Measurements from ENCODE around the gene RPA3.

RPA3 gene

DNA sequence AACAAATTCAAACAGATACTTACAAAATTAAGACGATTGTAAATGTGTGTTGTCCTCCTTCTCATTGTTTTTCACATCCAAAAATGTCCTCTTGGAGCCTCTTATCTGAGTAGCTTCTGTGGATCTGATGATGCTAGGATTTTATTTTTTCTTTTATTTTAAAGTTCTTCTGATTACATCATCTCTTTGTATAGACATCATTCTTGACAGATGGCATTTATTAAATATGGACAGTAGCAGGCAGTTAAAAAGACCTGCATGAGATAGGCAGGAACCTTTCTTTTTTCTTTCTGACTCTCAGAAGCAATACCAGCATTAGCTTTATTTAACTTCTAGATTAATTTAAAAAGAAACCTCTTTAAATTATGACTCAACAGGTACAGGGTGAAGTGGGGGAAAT lies at the start of gene RPA3:
TSS of gene RPA3 (minus strand) at position 116 of the 400 bp plus-strand sequence. CDS start 78,189 bp downstream, outside the sequence.
- no peak for DNase-seq (ENCODE audit: low read depth)

- no peak for DNase-seq (ENCODE audit: low read depth)
Measured at GRCh38 chr7:7766671-7767070, 48.3 kb upstream of the RPA3 start.

GRCh38 chr7:7765422-7765821 lies 47.0 kb upstream of the RPA3 start:
- no peak for DNase-seq (ENCODE audit: low read depth)

GRCh38 chr7:7764520-7765396 lies 46.4 kb upstream of the RPA3 start:
- DNase-seq (ENCODE audit: low read depth), result no peak

DNA sequence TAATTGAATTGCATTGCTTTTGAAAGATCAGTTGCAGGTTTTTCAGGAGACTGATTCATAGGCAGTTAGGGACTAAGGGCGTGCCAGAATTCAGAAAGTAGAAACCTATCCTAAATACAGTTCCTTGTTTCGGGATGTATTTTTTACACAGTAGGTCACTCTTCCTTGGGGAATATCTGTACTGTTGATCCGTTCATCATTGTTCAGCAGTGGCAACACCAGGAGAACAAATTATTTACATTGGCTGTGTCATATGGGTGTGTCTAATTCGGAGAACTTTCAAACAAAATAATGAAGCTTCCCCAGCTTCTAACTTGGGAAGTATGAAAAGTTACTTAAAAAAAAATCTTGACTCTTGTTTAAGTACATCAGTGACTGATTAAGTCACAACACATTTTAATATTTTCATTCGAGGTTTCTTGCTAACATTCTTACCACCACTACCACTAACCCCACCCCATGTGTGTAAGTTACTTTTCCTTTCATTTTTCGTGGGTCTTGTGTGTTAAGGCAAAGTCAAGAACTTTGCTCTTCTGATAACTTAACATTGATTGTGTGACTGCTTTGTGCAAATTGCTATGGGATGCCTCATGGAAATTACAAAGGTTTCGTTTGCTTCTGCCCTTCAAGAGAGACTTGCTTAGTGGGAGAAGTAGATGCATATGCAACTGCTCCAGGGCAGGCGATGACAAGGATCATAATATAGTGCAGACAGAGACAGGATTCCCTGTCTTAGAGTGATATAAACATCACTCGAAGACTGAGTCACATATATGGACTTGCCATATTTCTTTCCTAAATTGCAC lies 43.8 kb upstream of the RPA3 start:
- no peak for DNase-seq (ENCODE audit: low read depth)

DNA sequence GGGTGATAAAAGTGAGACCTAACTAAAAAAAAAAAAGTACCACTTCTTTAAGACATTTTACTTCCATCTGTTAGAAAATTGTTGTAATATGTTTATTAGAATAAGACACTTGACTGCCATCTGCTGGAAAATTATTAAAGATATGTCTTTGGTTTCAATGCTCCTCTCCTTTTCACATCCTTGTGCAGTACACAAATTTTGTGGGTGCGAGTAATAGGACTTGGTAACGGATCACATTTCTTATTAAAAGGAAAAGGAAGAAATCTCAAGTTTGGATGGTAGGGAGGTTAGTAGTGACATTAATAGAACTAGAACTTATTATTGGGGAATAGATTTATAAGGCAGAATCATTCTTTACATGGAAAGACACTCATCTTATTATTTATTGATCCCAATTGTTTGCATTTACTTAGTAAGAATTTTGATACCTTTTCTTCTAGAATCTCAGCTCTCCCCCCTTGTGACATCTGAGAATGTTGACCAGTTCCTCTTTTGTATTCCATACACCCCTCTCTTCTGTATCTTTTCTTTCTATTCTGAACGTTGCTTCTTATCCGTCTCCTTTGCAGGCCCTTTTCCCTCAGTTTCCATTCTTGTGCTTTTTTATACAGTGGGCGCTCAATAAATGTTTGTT lies 43.0 kb upstream of the RPA3 start:
- DNase-seq (ENCODE audit: low read depth), result peak; percentile 3

- no peak for DNase-seq (ENCODE audit: low read depth)
Measured at GRCh38 chr7:7757576-7757975, 39.2 kb upstream of the RPA3 start.

GRCh38 chr7:7756577-7756976 lies 38.2 kb upstream of the RPA3 start:
- DNase-seq (ENCODE audit: low read depth), result no peak

GRCh38 chr7:7751243-7752092 lies 33.1 kb upstream of the RPA3 start:
- no peak for DNase-seq (ENCODE audit: low read depth)

DNA sequence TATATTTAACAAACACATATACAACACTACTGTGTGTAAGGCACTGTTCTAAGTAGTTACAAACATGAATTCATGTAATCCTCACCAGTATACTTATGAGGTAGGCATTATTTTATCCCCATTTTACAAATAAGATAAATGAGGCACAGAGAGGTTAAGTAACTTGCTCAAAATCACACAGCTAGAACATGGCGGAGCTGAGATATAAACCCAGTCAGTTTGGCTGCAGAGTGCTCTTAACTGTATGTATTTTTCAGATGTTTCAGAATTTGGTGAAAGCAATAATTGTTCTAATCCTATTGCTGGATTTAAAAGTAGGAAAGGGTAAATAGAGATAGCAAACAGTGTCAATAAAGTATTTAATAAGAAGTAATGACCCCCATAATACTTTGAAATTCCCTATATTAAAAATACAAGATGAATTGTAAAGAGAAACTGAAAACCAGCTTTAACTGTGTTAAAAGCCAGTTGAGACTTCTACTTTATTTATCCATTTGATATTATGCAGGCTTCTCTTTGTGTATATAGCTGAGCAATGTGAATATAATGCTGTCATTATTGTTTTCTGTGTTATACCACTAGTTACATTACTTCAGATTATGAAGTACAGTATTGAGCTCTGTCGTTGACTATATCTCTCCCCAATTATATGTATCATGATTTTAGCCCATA lies 32.3 kb upstream of the RPA3 start:
- DNase-seq (ENCODE audit: low read depth), result no peak

GRCh38 chr7:7746458-7746857 lies 28.1 kb upstream of the RPA3 start:
- DNase-seq (ENCODE audit: low read depth), result no peak

GRCh38 chr7:7745966-7746365 lies 27.6 kb upstream of the RPA3 start:
- DNase-seq (ENCODE audit: low read depth), result no peak

GRCh38 chr7:7745258-7745657 lies 26.9 kb upstream of the RPA3 start:
- DNase-seq (ENCODE audit: low read depth), result no peak

DNA sequence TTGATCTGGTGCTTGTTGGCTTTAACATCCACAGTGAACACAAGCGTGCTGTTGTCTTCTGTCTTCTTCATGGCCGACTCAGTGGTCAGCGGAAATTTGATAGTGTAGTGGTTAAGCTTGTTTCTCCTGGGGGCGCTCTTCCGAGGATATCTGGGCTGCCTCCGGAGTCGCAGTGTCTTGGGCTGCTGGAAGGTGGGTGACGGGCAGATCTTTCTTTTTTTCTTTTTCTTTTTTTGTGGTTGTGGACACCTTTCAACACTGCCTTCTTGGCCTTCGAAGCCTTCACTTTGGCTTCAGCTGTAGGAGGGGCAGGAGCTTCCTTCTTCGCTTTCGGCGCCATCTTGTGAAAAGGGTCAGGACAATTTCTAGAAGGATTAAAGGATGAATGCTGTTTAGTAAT lies 23.8 kb upstream of the RPA3 start:
- DNase-seq (ENCODE audit: low read depth), result no peak

DNA sequence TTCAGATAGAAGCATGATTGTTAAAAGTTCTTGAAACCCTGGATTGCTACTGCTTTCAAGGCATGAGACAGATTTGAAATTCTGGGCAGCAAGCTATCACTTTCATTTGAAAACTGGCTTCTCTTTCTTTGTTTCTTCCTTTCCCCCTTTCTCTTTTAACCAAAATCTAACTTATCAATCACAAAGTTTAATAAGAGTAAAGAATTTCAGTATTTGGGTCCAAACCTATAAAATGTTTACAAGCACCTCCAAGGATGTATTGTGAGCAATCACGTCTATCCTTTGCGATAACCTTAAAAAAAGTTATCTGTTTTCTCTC lies 21.6 kb upstream of the RPA3 start:
- DNase-seq (ENCODE audit: low read depth), result no peak

GRCh38 chr7:7739204-7740036 lies 21.0 kb upstream of the RPA3 start:
- no peak for DNase-seq (ENCODE audit: low read depth)

- DNase-seq (ENCODE audit: low read depth), result no peak
Measured at GRCh38 chr7:7738622-7739021, 20.2 kb upstream of the RPA3 start.

DNA sequence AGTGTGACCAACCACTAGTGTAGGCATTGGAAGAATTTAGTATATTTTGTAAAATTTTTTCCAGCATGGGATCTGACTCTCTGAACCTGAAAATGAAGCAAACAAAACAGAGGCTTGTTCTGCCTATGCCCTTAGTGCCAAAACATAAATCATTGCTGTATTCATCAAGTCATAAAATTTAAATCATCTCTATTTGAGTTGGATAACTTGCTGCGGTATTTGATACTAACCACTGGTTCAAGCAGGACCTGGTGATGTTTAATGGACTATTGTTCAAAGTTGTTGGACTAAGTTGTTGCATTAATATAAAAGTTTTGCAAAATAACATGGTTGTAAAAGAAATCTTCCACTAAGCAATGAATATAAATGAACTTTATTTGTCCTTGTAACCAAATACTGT lies 19.8 kb upstream of the RPA3 start:
- DNase-seq (ENCODE audit: low read depth), result no peak

GRCh38 chr7:7737674-7738073 lies 19.3 kb upstream of the RPA3 start:
- no peak for DNase-seq (ENCODE audit: low read depth)

GRCh38 chr7:7736671-7737070 lies 18.3 kb upstream of the RPA3 start:
- no peak for DNase-seq (ENCODE audit: low read depth)

Measured in CMK (cell line).